Measurements from ENCODE around the gene KIF21B. TPM values are rescaled to one million over a fixed set of nuclear protein-coding genes. Genes with fewer than 3 reads are reported as not detected.

The KIF21B gene
- total RNA-seq, 1 experiment from 2014 or later = 2.6 TPM

GRCh38 chr1:201050515-201051277 lies 27.2 kb upstream of the KIF21B start:
- DNase-seq = no peak
- Mint-ChIP-seq H3K4me3 (ENCODE audit: unreplicated experiment) (no peak overlapping the region), H3K36me3 (ENCODE audit: insufficient read depth, unreplicated experiment) (no peaks in the 10 kb centered on the region), H3K27me3 (ENCODE audit: insufficient read depth, unreplicated experiment) (peaks cover 2% of the 10 kb centered on the region), H3K9me3 (ENCODE audit: unreplicated experiment) (no peaks in the 10 kb centered on the region), H3K27ac (ENCODE audit: unreplicated experiment) (no peak overlapping the region), H3K4me1 (ENCODE audit: low read depth, unreplicated experiment) (no peaks in the 10 kb centered on the region)
- Histone ChIP-seq H3K4me3 (ENCODE audit: low read depth, low read length) (no peak overlapping the region), H3K4me1 (no peaks in the 10 kb centered on the region), H3K9me3 (no peaks in the 10 kb centered on the region), H3K27me3 (replicated peaks; ENCODE audit: control insufficient read depth, insufficient read depth, low read length) (no peaks in the 10 kb centered on the region), H3K36me3 (ENCODE audit: control insufficient read depth, insufficient read depth, low read length) (no peaks in the 10 kb centered on the region)
- BruUV-seq (replicated peaks) = no TSS peak
- intact Hi-C loops (cut with micrococcal nuclease; ENCODE audit: unreplicated experiment) = no loop called here
- TF ChIP-seq, protein P1, sequence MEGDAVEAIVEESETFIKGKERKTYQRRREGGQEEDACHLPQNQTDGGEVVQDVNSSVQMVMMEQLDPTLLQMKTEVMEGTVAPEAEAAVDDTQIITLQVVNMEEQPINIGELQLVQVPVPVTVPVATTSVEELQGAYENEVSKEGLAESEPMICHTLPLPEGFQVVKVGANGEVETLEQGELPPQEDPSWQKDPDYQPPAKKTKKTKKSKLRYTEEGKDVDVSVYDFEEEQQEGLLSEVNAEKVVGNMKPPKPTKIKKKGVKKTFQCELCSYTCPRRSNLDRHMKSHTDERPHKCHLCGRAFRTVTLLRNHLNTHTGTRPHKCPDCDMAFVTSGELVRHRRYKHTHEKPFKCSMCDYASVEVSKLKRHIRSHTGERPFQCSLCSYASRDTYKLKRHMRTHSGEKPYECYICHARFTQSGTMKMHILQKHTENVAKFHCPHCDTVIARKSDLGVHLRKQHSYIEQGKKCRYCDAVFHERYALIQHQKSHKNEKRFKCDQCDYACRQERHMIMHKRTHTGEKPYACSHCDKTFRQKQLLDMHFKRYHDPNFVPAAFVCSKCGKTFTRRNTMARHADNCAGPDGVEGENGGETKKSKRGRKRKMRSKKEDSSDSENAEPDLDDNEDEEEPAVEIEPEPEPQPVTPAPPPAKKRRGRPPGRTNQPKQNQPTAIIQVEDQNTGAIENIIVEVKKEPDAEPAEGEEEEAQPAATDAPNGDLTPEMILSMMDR (IDR thresholded peaks at IDR 0.05; ENCODE audit: insufficient read depth in 1 of 2, low read depth in 1 of 2, low read length in 1 of 2, severe bottlenecking in 1 of 2, unreplicated experiment in 1 of 2) = no peak
- POLR2A ChIA-PET = interaction anchor here (0.6 kb wide), 1 partner anchor 16 kb away, joined by 4 read pairs; no protein-coding TSS in a partner anchor
- CTCF ChIA-PET = no interaction called here

- BruUV-seq (replicated peaks) = no TSS peak
- no peak overlapping the region for H3K4me3 ChIP-seq (ENCODE audit: low read depth, low read length)
- Mint-ChIP-seq H3K4me1 (ENCODE audit: low read depth, unreplicated experiment) (no peaks in the 10 kb centered on the region), H3K4me3 (ENCODE audit: unreplicated experiment) (no peak overlapping the region), H3K27me3 (ENCODE audit: insufficient read depth, unreplicated experiment) (peaks cover 2% of the 10 kb centered on the region), H3K9me3 (ENCODE audit: unreplicated experiment) (no peaks in the 10 kb centered on the region), H3K27ac (ENCODE audit: unreplicated experiment) (no peak overlapping the region), H3K36me3 (ENCODE audit: insufficient read depth, unreplicated experiment) (no peaks in the 10 kb centered on the region)
- ChIA-PET POLR2A (no interaction called here), CTCF (no interaction called here)
- TF ChIP-seq, protein P1 (IDR thresholded peaks at IDR 0.05; ENCODE audit: insufficient read depth in 1 of 2, low read depth in 1 of 2, low read length in 1 of 2, severe bottlenecking in 1 of 2, unreplicated experiment in 1 of 2) = no peak
- no peaks in the 10 kb centered on the region for H3K36me3 ChIP-seq (ENCODE audit: control insufficient read depth, insufficient read depth, low read length)
- no peaks in the 10 kb centered on the region for H3K4me1 ChIP-seq
- H3K9me3 ChIP-seq = no peaks in the 10 kb centered on the region
- intact Hi-C loops (cut with micrococcal nuclease; ENCODE audit: unreplicated experiment) = no loop called here
- no peaks in the 10 kb centered on the region for H3K27me3 ChIP-seq (replicated peaks; ENCODE audit: control insufficient read depth, insufficient read depth, low read length)
- no peak for DNase-seq
Measured at GRCh38 chr1:201049248-201049831, 25.8 kb upstream of the KIF21B start.

- Histone ChIP-seq H3K4me3 (ENCODE audit: low read depth, low read length) (no peak overlapping the region), H3K4me1 (no peaks in the 10 kb centered on the region), H3K36me3 (ENCODE audit: control insufficient read depth, insufficient read depth, low read length) (no peaks in the 10 kb centered on the region), H3K27me3 (replicated peaks; ENCODE audit: control insufficient read depth, insufficient read depth, low read length) (no peaks in the 10 kb centered on the region), H3K9me3 (no peaks in the 10 kb centered on the region)
- Mint-ChIP-seq H3K27me3 (ENCODE audit: insufficient read depth, unreplicated experiment) (peaks cover 2% of the 10 kb centered on the region), H3K4me1 (ENCODE audit: low read depth, unreplicated experiment) (no peaks in the 10 kb centered on the region), H3K9me3 (ENCODE audit: unreplicated experiment) (no peaks in the 10 kb centered on the region), H3K27ac (ENCODE audit: unreplicated experiment) (no peak overlapping the region), H3K36me3 (ENCODE audit: insufficient read depth, unreplicated experiment) (no peaks in the 10 kb centered on the region), H3K4me3 (ENCODE audit: unreplicated experiment) (no peak overlapping the region)
- BruUV-seq (replicated peaks) = no TSS peak
- no peak for DNase-seq
- intact Hi-C loops (cut with micrococcal nuclease; ENCODE audit: unreplicated experiment) = no loop called here
- POLR2A ChIA-PET = no interaction called here
- CTCF ChIA-PET = interaction anchor here (0.6 kb wide), 1 partner anchor 94 kb away, joined by 4 read pairs; no protein-coding TSS in a partner anchor
- TF ChIP-seq, protein P1 (IDR thresholded peaks at IDR 0.05; ENCODE audit: insufficient read depth in 1 of 2, low read depth in 1 of 2, low read length in 1 of 2, severe bottlenecking in 1 of 2, unreplicated experiment in 1 of 2) = no peak
Measured at GRCh38 chr1:201048521-201048920, 25.0 kb upstream of the KIF21B start.
